HepG2 (cell line): ENCODE results near the gene SMCHD1. TPM values are rescaled to one million over a fixed set of nuclear protein-coding genes. Genes with fewer than 3 reads are reported as not detected.

Source experiments
- AKNA ChIP-seq: sonication (generic); formaldehyde crosslinking; IDR thresholded peaks from 2 replicates; pipeline ENCODE4 v1.4.0; 2020; ENCODE audit warnings: missing genetic modification reagents, borderline replicate concordance
- CEBPB ChIP-seq: IDR thresholded peaks from 2 replicates; pipeline ENCODE4 v1.6.1; 2011; ENCODE audit warnings: low read depth, low read length, improper control_type of control experiment, borderline replicate concordance
- FOXM1 ChIP-seq: sonication (generic); formaldehyde crosslinking; IDR thresholded peaks from 2 replicates; pipeline ENCODE4 v1.5.0; 2020; ENCODE audit warnings: missing genetic modification reagents
- HDAC2 ChIP-seq: sonication (generic); formaldehyde crosslinking; IDR thresholded peaks from 2 replicates; pipeline ENCODE4 v1.4.0; 2020; ENCODE audit warnings: missing genetic modification reagents
- HES4 ChIP-seq: sonication (generic); formaldehyde crosslinking; IDR thresholded peaks from 2 replicates; pipeline ENCODE4 v1.9.0; 2021; ENCODE audit warnings: mild to moderate bottlenecking, missing genetic modification reagents, borderline replicate concordance
- RELA ChIP-seq: sonication (generic); formaldehyde crosslinking; IDR thresholded peaks from 2 replicates; pipeline ENCODE4 v1.4.0; 2020; ENCODE audit warnings: missing genetic modification reagents
- SKI ChIP-seq: fragments of 450-650 bp; IDR thresholded peaks from one replicate; pipeline ENCODE4 v1.6.1; 2018; ENCODE audit warnings: mild to moderate bottlenecking; ENCODE audit not compliant: partially characterized antibody
- TCF12 ChIP-seq, 2 experiments: fragments of 450-650 bp in 1 of 2; sonication (generic) in 1 of 2; formaldehyde crosslinking in 1 of 2; IDR thresholded peaks; 2 replicates each; pipeline versions ENCODE4 v1.6.1 to v1.8.0; 2017 to 2022; ENCODE audit warnings: antibody characterized with exemption in 1 of 2, mild to moderate bottlenecking in 1 of 2, missing genetic modification reagents in 1 of 2, moderate library complexity in 1 of 2
- TMF1 ChIP-seq: sonication (generic); formaldehyde crosslinking; IDR thresholded peaks from 2 replicates; pipeline ENCODE4 v1.8.1; 2022; ENCODE audit warnings: low read depth, missing genetic modification reagents
- ZKSCAN1 ChIP-seq: fragments of 150-350 bp; IDR thresholded peaks from 2 replicates; pipeline ENCODE4 v1.6.1; 2014; ENCODE audit warnings: low read length
- ZNF24 ChIP-seq: fragments of 450-650 bp; IDR thresholded peaks from 2 replicates; pipeline ENCODE4 v1.6.1; 2017; ENCODE audit warnings: antibody characterized with exemption, mild to moderate bottlenecking
- ZNF557 ChIP-seq: sonication (generic); formaldehyde crosslinking; IDR thresholded peaks from 2 replicates; pipeline ENCODE4 v1.4.0; 2020; ENCODE audit warnings: missing genetic modification reagents
- ZNF670 ChIP-seq: sonication (generic); formaldehyde crosslinking; IDR thresholded peaks from 2 replicates; pipeline ENCODE4 v1.8.0; 2022; ENCODE audit warnings: mild to moderate bottlenecking, missing genetic modification reagents, borderline replicate concordance
- ZNF740 ChIP-seq: sonication (generic); formaldehyde crosslinking; IDR thresholded peaks from 2 replicates; pipeline ENCODE4 v1.4.0; 2020; ENCODE audit warnings: missing genetic modification reagents
- ZNF879 ChIP-seq: sonication (generic); formaldehyde crosslinking; IDR thresholded peaks from 2 replicates; pipeline ENCODE4 v1.8.1; 2023; ENCODE audit warnings: missing genetic modification reagents
- ZNF883 ChIP-seq: sonication (generic); formaldehyde crosslinking; IDR thresholded peaks from 2 replicates; pipeline ENCODE4 v1.5.1; 2020; ENCODE audit warnings: mild to moderate bottlenecking, missing genetic modification reagents; ENCODE audit errors: not compliant biosample characterization
- polyA plus RNA-seq, 8 experiments: library from polyadenylated mRNA; depleted of rRNA in 3 of 8; stranded (reverse) in 7 of 8; unstranded in 1 of 8; fragments of >200 nt; fragmentation: Illumina TruSeq in 4 of 8; extraction: Trizol in 4 of 8; gene quantifications; 2 replicates each; pipeline versions ENCODE4 v1.2.1 to v1.2.3, GENCODE V29; 2011 to 2016; ENCODE audit warnings: low read depth in 4 of 8, missing spikeins in 1 of 8, mixed read lengths in 1 of 8; ENCODE audit not compliant: insufficient read depth in 1 of 8
- total RNA-seq, 5 experiments: library from RNA; depleted of rRNA; stranded (reverse); fragments of >200 nt; fragmentation: Illumina TruSeq; extraction: Trizol; gene quantifications; 2 replicates each; pipeline ENCODE4 v1.2.3, GENCODE V29; 2016; ENCODE audit warnings: low read depth in 1 of 5
- TF ChIP-seq, protein P1 (sequence below): sonication (generic); formaldehyde crosslinking; IDR thresholded peaks from 2 replicates; pipeline ENCODE4 v1.5.0; 2020; ENCODE audit warnings: mild to moderate bottlenecking, missing genetic modification reagents, borderline replicate concordance

Gene SMCHD1
- total and polyA plus RNA-seq, 2 of the 13 experiments (the other 11 are each of a cell fraction or from before 2014, with no cell fraction given), result 21.4 to 93.6 TPM

DNA sequence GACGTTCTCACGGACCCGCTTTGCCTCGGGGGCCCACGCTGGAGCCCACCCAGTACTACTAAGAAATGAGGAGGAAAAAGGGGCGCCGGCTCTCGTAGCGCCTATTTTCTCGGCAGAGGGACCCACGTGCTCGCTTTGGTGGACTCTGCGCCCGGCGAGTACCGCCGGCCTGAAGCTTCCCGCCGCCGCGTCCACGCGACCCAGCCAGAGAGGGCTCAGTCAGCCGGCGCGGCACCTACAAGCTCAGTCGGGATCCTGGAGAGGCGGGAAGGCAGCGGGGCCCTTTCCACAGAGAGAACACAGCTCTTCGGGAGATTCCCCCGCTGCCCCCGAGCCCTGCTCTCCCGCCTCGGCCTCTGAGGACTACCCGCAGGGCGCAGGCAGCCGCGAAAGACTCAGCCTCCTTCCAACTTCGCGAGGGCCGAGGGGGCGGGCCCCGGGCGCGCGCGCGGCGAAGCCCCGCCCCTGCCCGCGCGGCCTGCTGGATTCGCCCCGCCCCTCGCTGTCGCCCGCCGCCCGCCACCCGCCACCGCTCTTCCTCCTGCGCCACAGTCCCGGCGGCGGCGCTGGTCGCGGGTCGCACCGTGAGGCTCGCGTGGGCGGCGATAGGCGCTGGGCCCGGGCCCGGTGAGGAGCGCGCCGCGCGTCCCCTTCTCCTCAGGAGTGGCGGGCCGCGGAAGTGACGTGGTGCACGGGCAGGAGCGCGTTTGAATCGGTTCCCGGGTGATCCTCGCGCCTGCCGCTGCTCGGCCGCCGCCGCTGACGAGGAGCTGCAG lies at the start of gene SMCHD1 (continued):
- no peak for TF ChIP-seq AKNA (CRISPR knock-in tag)
- 0 out of 2 replicates have a peak, but pooled peaks have one; percentile 48 for TF ChIP-seq FOXM1 (CRISPR knock-in tag)
- TF ChIP-seq HES4 (CRISPR knock-in tag), result peak; percentile 41; the same call in 1 of the 2 replicates
- TF ChIP-seq ZNF879 (CRISPR knock-in tag), result peak; percentile 47; the same call in 1 of the 2 replicates
- 0 out of 2 replicates have a peak, but pooled peaks have one; percentile 10 for TF ChIP-seq RELA
- 0 out of 2 replicates have a peak, but pooled peaks have one; percentile 16 for TF ChIP-seq ZNF670 (CRISPR knock-in tag)
- no peak for TF ChIP-seq CEBPB
- no peak for TF ChIP-seq HDAC2 (CRISPR knock-in tag)
- TF ChIP-seq ZKSCAN1, result no peak
- TF ChIP-seq SKI, result peak; percentile 57
- peak; percentile 92 for TF ChIP-seq ZNF883 (CRISPR knock-in tag)
- 0 out of 2 replicates have a peak, but pooled peaks have one; percentile 45 for TF ChIP-seq ZNF557 (CRISPR knock-in tag)
- TF ChIP-seq TCF12 (IDR thresholded peaks at IDR 0.05), result no peak
- 0 out of 2 replicates have a peak, but pooled peaks have one; percentile 34 for TF ChIP-seq TCF12 (CRISPR knock-in tag; IDR thresholded peaks at IDR 0.05)
- 0 out of 2 replicates have a peak, but pooled peaks have one; percentile 55 for TF ChIP-seq TMF1 (CRISPR knock-in tag)
- TF ChIP-seq ZNF740 (CRISPR knock-in tag), result 0 out of 2 replicates have a peak, but pooled peaks have one; percentile 6
- TF ChIP-seq, protein P1, sequence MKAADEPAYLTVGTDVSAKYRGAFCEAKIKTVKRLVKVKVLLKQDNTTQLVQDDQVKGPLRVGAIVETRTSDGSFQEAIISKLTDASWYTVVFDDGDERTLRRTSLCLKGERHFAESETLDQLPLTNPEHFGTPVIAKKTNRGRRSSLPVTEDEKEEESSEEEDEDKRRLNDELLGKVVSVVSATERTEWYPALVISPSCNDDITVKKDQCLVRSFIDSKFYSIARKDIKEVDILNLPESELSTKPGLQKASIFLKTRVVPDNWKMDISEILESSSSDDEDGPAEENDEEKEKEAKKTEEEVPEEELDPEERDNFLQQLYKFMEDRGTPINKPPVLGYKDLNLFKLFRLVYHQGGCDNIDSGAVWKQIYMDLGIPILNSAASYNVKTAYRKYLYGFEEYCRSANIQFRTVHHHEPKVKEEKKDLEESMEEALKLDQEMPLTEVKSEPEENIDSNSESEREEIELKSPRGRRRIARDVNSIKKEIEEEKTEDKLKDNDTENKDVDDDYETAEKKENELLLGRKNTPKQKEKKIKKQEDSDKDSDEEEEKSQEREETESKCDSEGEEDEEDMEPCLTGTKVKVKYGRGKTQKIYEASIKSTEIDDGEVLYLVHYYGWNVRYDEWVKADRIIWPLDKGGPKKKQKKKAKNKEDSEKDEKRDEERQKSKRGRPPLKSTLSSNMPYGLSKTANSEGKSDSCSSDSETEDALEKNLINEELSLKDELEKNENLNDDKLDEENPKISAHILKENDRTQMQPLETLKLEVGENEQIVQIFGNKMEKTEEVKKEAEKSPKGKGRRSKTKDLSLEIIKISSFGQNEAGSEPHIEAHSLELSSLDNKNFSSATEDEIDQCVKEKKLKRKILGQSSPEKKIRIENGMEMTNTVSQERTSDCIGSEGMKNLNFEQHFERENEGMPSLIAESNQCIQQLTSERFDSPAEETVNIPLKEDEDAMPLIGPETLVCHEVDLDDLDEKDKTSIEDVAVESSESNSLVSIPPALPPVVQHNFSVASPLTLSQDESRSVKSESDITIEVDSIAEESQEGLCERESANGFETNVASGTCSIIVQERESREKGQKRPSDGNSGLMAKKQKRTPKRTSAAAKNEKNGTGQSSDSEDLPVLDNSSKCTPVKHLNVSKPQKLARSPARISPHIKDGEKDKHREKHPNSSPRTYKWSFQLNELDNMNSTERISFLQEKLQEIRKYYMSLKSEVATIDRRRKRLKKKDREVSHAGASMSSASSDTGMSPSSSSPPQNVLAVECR (CRISPR knock-in tag), result peak; percentile 80
- no peak for TF ChIP-seq ZNF24
